IPS DF 6.9 (cell line): ENCODE data around the gene MAT2B.

Source experiments
- DNase-seq: peaks from one replicate; pipeline ENCODE4 v3.0.0-alpha.2; 2013; ENCODE audit warnings: low read depth, low spot score
- H3K27ac ChIP-seq: one replicate; pipeline ENCODE4 v1.5.1; 2013; ENCODE audit warnings: low read length, control low read depth
- H3K27me3 ChIP-seq: 2 replicates; pipeline ENCODE4 v1.6.1; 2013; ENCODE audit warnings: mild to moderate bottlenecking, low read length; ENCODE audit not compliant: control insufficient read depth, insufficient read depth
- H3K36me3 ChIP-seq: 2 replicates; pipeline ENCODE4 v1.6.1; 2013; ENCODE audit warnings: low read length; ENCODE audit not compliant: control insufficient read depth, insufficient read depth
- H3K4me1 ChIP-seq: 2 replicates; pipeline ENCODE4 v1.6.1; 2013; ENCODE audit warnings: low read length; ENCODE audit not compliant: control insufficient read depth, insufficient read depth
- H3K4me3 ChIP-seq: 2 replicates; pipeline ENCODE4 v1.5.1; 2013; ENCODE audit warnings: mild to moderate bottlenecking, low read length
- H3K9me3 ChIP-seq: 2 replicates; pipeline ENCODE4 v1.6.1; 2013; ENCODE audit warnings: low read length, inconsistent platforms; ENCODE audit not compliant: control insufficient read depth, insufficient read depth
- WGBS: extraction: QIAGEN DNeasy Blood & Tissue Kit; methylation state at CpG from one replicate; pipeline ENCODE4 v1.1.7; 2013; ENCODE audit warnings: mixed read lengths, missing lambda C conversion rate; ENCODE audit not compliant: insufficient read length, insufficient coverage; 5-methylcytosine and 5-hydroxymethylcytosine counted together

MAT2B gene

GRCh38 chr5:163548649-163549048, 43.2 kb downstream of the MAT2B start:
- WGBS = no CpG with 5 or more reads among the region's 5 CpGs
- H3K36me3 ChIP-seq = no peaks in the 10 kb centered on the region
- H3K27ac ChIP-seq = no peak overlapping the region

GRCh38 chr5:163551156-163551555, 45.7 kb downstream of the MAT2B start:
- no peaks in the 10 kb centered on the region for H3K27me3 ChIP-seq
- H3K4me3 ChIP-seq = no peak overlapping the region
- H3K4me1 ChIP-seq = no peaks in the 10 kb centered on the region
- WGBS = no CpG with 5 or more reads among the region's 3 CpGs
- H3K27ac ChIP-seq = no peak overlapping the region
- DNase-seq = no peak
- H3K36me3 ChIP-seq = no peaks in the 10 kb centered on the region
- H3K9me3 ChIP-seq = no peaks in the 10 kb centered on the region

More at GRCh38 chr5:163548649-163549048, 43.2 kb downstream of the MAT2B start:
- no peak overlapping the region for H3K4me3 ChIP-seq
- DNase-seq = no peak
- no peaks in the 10 kb centered on the region; the same call in 1 of the 2 replicates for H3K4me1 ChIP-seq
- H3K27me3 ChIP-seq = no peaks in the 10 kb centered on the region
- no peaks in the 10 kb centered on the region for H3K9me3 ChIP-seq

- Histone ChIP-seq H3K9me3 (no peaks in the 10 kb centered on the region), H3K4me1 (no peaks in the 10 kb centered on the region), H3K4me3 (no peak overlapping the region), H3K27ac (no peak overlapping the region), H3K36me3 (no peaks in the 10 kb centered on the region), H3K27me3 (no peaks in the 10 kb centered on the region)
- WGBS = no CpG with 5 or more reads among the region's 1 CpG
- no peak for DNase-seq
Measured at GRCh38 chr5:163552536-163552935, 47.1 kb downstream of the MAT2B start.

- no CpG with 5 or more reads among the region's 5 CpGs for WGBS
- no peak for DNase-seq
- peaks cover 4% of the 10 kb centered on the region; the same call in 1 of the 2 replicates for H3K4me1 ChIP-seq
- H3K4me3 ChIP-seq = no peak overlapping the region
- H3K27me3 ChIP-seq = peaks cover 5% of the 10 kb centered on the region; the same call in 1 of the 2 replicates
- no peaks in the 10 kb centered on the region for H3K9me3 ChIP-seq
- no peaks in the 10 kb centered on the region for H3K36me3 ChIP-seq
- no peak overlapping the region for H3K27ac ChIP-seq
Measured at GRCh38 chr5:163561339-163561738, 55.9 kb downstream of the MAT2B start.

- DNase-seq = no peak
- Histone ChIP-seq H3K36me3 (no peaks in the 10 kb centered on the region), H3K27ac (no peak overlapping the region), H3K4me1 (peaks cover 4% of the 10 kb centered on the region; the same call in 1 of the 2 replicates), H3K27me3 (peaks cover 8% of the 10 kb centered on the region; the same call in 1 of the 2 replicates), H3K9me3 (no peaks in the 10 kb centered on the region), H3K4me3 (no peak overlapping the region)
- no CpG with 5 or more reads among the region's 3 CpGs for WGBS
Measured at GRCh38 chr5:163562071-163562470, 56.7 kb downstream of the MAT2B start.

- Histone ChIP-seq H3K9me3 (no peaks in the 10 kb centered on the region), H3K4me3 (no peak overlapping the region), H3K4me1 (peaks cover 4% of the 10 kb centered on the region; the same call in 1 of the 2 replicates), H3K27me3 (peaks cover 8% of the 10 kb centered on the region; the same call in 1 of the 2 replicates), H3K27ac (no peak overlapping the region), H3K36me3 (no peaks in the 10 kb centered on the region)
- WGBS = no CpG with 5 or more reads among the region's 1 CpG
- DNase-seq = no peak
Measured at GRCh38 chr5:163563112-163563511, 57.7 kb downstream of the MAT2B start.

GRCh38 chr5:163563880-163564279, 58.5 kb downstream of the MAT2B start:
- peak; percentile 25 for DNase-seq
- Histone ChIP-seq H3K27me3 (peaks cover 8% of the 10 kb centered on the region; the same call in 1 of the 2 replicates), H3K9me3 (no peaks in the 10 kb centered on the region), H3K27ac (no peak overlapping the region), H3K4me1 (peaks cover 4% of the 10 kb centered on the region; the same call in 1 of the 2 replicates), H3K4me3 (no peak overlapping the region), H3K36me3 (no peaks in the 10 kb centered on the region)
- no CpG with 5 or more reads among the region's 3 CpGs for WGBS

GRCh38 chr5:163564321-163564938, 59.0 kb downstream of the MAT2B start:
- no peak overlapping the region for H3K27ac ChIP-seq
- peaks cover 8% of the 10 kb centered on the region; the same call in 1 of the 2 replicates for H3K27me3 ChIP-seq
- peak; percentile 33 for DNase-seq
- H3K4me3 ChIP-seq = no peak overlapping the region
- no CpG with 5 or more reads among the region's 7 CpGs for WGBS
- H3K4me1 ChIP-seq = peaks cover 4% of the 10 kb centered on the region; the same call in 1 of the 2 replicates
- H3K36me3 ChIP-seq = no peaks in the 10 kb centered on the region
- H3K9me3 ChIP-seq = no peaks in the 10 kb centered on the region

- H3K4me1 ChIP-seq = peaks cover 6% of the 10 kb centered on the region; the same call in 1 of the 2 replicates
- WGBS = no CpG with 5 or more reads among the region's 11 CpGs
- peaks cover 8% of the 10 kb centered on the region; the same call in 1 of the 2 replicates for H3K27me3 ChIP-seq
- H3K9me3 ChIP-seq = no peaks in the 10 kb centered on the region
- H3K27ac ChIP-seq = no peak overlapping the region
- DNase-seq = no peak
- H3K4me3 ChIP-seq = peak overlapping the region; percentile 34; the same call in 1 of the 2 replicates
- H3K36me3 ChIP-seq = no peaks in the 10 kb centered on the region
Measured at GRCh38 chr5:163565492-163565891, 60.1 kb downstream of the MAT2B start.

- peak; percentile 18 for DNase-seq
- Histone ChIP-seq H3K36me3 (no peaks in the 10 kb centered on the region), H3K9me3 (no peaks in the 10 kb centered on the region), H3K4me1 (peaks cover 6% of the 10 kb centered on the region; the same call in 1 of the 2 replicates), H3K27ac (no peak overlapping the region), H3K27me3 (peaks cover 8% of the 10 kb centered on the region; the same call in 1 of the 2 replicates), H3K4me3 (peak overlapping the region; percentile 34; the same call in 1 of the 2 replicates)
- WGBS = no CpG with 5 or more reads among the region's 32 CpGs
Measured at GRCh38 chr5:163565931-163566608, 60.7 kb downstream of the MAT2B start.
